Erythroblast (primary cell): ENCODE measurements around the gene UBR7.

Experiments used
- GATA1 ChIP-seq: IDR thresholded peaks from 2 replicates; pipeline ENCODE4 v1.6.1; 2011; ENCODE audit warnings: low read depth, mild to moderate bottlenecking, control low read depth, low read length, moderate library complexity
- POLR2A ChIP-seq: IDR thresholded peaks from 2 replicates; pipeline ENCODE4 v1.6.1; 2011; ENCODE audit warnings: mild to moderate bottlenecking, low read length

DNA sequence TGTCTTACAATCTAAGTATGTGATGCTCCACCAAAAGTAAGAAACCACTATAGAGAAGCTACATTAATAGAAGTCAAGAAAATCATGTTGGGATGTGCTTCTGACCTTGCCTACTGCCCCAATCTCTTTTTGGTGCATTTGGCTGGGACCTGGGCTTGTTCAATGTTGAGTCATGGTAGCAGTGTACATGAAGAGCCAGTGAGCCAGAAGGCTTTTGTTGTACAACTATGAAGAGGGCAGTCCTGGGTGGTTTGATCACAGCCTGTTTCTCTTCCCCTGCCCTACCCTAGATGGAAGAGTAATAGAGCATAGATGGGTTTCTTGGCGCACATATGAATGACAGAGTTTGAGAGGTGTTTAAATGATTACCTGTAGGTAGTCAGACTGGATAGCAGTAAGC is 56.4 kb downstream of the UBR7 start:
- TF ChIP-seq POLR2A (no peak), GATA1 (no peak)
